Activated CD4-positive, alpha-beta T cell treated with anti-CD3 and anti-CD28 coated beads, Interleukin-2, amount 50 U/mL, for 4 hours (primary cell): ENCODE measurements around the gene MAMDC4.
"Not testable (repeated sequence)": the region's sequence is repeated elsewhere in the genome, so short reads cannot be mapped to it uniquely, and the experiment has no call there.

Experiments used
- DNase-seq, 2 experiments: peaks; one replicate each; pipeline ENCODE4 v3.0.0-alpha.2; 2020

The MAMDC4 gene

GRCh38 chr9:136825295-136826187, 26.6 kb upstream of the MAMDC4 start:
- DNase-seq, result no peak

- no peak for DNase-seq
Measured at GRCh38 chr9:136826188-136826541, 26.0 kb upstream of the MAMDC4 start.

DNA sequence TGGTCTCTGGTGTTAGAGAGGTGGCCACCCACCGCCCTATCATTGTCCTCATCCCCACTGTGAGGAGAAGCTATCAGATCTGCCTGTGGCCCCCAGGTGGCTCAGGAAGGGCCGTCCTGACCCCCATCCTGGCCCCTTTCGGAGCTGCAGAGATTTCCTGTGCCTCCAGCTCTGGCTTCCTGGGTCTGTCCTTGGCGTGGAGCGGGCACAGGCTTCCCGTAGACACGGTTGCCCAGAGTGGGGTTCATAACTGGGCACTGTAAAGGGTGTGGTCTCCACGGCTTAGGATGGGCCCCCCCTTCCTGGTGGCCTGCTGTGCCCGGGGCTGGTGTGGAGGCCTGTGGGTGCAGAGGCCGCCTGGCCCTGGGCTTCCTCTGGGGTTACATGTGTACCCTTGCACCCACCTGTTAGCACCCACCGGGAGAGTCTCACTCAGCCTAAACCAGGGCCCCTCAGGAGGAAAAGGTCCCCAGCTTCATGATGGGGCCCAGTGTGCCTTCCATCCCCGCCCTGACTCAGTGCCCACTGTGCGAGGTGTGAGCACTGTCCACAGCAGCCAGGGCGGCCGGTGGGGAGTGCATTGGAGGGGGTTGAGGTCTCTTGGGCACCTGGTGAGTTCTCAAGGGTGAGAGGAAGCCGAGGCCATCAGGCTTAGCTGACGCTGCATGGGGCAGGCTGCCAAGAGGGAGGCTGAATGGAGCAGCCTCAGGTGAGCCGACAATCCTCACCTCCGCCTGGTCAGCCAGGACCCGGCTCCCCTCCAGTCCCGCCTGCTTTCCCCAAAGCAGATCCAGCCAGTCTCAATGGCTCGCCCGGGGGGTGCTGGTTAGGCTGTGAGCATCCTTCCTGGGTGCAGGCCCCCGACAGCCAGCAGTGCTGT, 25.2 kb upstream of the MAMDC4 start:
- DNase-seq, result no peak

DNA sequence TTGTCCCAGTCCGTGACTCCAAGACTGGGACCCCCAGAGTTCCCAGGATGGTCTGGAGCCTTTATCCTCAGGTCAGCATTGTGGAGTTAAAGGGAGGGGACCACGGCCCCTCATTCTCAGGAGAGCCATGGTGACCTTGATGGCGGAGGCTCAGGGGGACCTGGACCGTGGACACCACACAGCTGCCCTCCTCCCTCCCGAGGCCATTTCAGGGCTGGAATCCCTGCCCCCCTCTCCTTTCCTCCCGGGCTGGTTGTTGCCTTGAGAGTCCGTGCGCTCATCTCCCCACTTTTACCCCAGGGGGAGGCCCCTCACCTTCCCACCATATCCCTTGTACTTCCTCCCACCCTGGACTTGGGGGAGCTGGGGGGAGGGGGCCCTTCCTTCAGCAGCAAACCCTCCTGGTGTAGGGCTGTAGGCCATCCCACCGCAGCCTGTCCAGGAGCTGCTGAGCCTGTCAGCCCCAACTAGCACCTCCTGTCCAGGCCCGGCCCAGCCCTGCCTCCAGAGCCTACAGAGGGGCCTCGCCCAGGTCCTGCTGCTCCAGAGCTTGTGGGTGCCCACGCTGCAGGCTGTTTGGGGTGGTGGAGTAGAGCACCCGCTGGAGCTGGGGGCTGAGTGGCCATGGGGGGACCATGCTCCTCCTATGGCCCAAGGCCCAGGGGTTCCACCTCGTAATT, 24.2 kb upstream of the MAMDC4 start:
- no peak for DNase-seq

DNA sequence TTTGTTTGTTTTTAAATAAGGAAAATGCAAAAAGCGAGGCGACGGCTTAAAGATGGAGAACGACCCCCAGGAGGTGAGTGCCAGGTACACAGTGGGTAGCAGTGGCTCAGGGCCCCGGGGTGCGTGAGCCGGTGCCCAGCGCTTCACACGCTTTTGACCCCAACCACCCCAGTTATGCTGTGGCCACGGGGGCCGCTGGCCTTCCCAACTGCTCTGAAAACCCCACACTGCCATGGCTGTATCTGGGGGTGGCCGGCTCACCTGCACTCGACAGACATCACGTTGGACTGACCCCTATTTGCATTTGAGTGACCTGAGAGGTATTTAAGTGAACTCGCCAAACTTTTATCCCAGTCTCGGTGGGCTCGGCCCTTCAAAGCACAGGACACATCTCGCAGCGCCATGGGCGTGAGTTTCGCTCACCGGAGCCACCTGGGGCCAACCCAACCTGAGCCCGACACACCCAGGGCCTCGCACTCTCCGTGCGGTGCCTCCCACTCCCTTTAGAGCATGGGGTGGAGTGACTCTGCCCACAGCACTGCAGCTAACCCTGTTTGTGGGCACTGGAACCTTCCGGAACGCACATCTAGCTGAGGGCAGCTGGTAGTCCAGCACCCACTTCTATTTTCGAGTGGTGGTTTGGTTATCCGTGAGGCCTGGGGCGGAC, 23.5 kb upstream of the MAMDC4 start:
- DNase-seq, result no peak

DNA sequence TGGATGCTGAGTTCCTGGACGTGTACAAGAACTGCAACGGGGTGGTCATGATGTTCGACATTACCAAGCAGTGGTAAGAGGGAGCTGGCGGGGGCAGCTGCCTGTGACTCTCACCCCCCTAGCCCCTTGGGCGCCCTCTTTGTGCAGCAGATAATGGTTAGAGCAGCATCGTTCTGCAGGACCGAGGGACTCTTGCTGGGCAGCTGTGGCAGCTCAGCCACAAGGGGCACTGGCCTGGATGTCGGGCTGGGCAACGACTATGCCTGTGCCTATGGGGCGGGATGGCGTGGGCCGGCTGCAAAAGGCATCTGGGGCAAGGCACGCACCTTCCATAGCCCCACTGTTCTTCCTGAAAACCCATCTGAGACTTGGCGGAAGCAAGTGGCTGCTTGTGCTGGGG, 22.7 kb upstream of the MAMDC4 start:
- no peak for DNase-seq

GRCh38 chr9:136829981-136830885, 21.9 kb upstream of the MAMDC4 start:
- DNase-seq, result no peak

DNA sequence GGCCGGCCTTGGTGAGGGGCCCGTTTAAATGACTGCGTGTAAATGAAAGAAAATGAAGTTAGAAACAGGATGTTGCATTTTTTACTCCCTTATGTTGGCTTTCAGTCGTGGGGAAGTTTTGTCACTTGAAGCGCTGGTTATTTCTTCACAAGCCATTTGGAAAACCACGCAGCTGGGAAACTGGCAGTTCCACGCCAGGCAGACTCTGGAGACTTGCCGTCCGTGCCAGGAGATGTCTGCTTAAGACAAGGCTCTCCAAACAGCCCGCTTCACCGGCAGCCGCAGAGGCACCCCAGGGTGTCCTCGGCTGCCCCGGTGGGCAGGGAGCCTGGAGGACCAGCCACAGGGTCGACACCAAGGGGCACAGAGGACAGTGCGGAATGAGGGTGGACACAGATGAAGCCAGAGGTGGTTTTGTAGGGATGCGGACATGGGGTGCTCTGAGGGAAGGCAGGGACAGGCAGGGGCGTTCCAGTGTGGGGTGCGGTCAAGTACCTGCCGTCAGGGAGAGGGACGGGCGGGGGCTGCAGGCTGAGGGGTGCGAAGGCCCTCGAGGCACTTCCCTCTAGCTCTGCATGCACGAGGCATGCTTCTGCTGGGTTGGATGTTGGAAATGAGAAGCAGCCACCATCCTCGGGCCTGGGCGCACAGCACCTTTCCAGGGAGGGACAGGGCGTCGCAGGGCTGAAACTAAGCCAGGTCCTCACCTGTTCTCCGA, 21.0 kb upstream of the MAMDC4 start:
- DNase-seq, result no peak

GRCh38 chr9:136831720-136832104, 20.4 kb upstream of the MAMDC4 start:
- no peak for DNase-seq

DNA sequence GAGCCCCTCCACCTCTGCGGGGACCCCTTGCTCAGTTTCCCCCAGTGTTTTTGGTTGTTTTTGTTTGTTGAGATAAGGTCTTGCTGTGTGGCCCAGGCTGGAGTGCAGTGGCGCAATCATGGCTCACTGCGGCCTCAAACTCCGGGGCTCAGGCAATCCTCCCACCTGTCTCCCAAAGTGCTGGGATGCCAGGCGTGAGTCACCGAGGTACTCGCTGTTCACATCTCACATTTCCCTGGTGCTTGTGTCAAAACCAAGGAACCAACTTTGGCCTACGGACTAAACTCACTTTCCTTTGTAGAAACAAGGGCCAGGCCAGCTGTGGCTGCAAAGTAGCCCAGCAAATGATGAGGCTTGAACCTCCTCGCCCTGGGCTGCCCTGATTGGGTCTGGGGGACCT, 19.6 kb upstream of the MAMDC4 start:
- no peak for DNase-seq

DNA sequence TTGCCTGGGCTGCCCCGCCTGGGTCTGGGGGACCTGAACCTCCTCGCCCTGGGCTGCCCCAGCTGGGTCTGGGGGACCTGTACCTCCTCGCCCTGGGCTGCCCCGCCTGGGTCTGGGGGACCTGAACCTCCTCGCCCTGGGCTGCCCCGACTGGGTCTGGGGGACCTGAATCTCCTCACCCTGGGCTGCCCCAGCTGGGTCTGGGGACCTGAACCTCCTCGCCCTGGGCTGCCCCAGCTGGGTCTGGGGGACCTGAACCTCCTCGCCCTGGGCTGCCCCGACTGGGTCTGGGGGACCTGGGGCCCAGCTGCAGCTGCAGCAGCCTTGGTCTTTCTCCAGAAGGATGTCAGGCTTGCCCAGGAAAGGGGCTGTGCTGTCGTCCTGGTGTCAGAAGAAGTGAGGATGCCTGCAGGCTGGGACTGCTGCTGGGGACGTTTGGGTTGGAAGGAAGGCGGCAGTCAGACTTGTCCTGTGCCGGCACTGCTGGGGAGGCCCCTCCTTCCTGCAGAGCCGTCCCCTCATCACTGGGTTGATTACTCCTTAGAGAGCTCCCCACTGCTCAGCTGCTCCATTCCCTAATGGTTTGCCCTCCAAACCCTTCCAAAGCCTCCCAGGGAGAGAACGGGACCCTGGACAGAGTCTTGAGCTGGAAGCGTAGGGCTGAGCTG, 18.6 kb upstream of the MAMDC4 start:
- not testable (repeated sequence) for DNase-seq

DNA sequence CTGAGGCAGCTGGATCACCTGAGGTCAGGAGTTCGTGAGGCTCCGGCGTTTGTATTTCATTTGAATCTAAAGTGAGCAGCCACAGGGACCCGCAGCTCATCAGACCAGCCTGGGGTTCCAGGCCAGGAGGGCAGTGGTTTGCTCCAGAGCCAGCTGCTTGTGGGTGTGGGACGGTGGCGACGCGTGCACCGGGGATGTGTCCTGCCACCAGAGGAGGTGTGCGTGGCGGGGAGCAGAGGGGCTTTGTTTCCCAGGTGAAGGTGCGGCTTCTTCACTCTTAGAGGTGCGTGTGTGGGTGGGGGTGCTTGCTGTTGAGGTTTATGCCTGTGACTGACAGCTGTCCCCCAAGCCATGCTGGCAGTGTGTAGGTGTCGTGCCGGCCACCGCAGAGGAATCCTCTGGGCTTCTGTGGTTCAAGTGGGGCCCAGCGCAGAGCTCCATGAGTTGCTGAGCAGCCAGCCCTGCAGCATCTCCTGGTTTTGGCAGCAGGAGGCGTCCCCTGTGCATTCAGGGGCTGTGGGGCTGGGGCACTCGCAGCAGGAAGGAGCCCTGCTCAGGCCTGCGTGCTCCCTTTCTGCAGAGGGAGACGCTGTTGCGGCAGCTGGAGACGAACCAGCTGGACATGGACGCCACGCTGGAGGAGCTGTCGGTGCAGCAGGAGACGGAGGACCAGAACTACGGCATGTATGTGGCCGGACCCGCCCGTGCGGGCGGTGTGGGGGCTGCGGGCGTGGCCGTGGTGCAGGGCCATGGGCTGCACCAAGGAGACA, 16.8 kb upstream of the MAMDC4 start:
- DNase-seq, result no peak

DNA sequence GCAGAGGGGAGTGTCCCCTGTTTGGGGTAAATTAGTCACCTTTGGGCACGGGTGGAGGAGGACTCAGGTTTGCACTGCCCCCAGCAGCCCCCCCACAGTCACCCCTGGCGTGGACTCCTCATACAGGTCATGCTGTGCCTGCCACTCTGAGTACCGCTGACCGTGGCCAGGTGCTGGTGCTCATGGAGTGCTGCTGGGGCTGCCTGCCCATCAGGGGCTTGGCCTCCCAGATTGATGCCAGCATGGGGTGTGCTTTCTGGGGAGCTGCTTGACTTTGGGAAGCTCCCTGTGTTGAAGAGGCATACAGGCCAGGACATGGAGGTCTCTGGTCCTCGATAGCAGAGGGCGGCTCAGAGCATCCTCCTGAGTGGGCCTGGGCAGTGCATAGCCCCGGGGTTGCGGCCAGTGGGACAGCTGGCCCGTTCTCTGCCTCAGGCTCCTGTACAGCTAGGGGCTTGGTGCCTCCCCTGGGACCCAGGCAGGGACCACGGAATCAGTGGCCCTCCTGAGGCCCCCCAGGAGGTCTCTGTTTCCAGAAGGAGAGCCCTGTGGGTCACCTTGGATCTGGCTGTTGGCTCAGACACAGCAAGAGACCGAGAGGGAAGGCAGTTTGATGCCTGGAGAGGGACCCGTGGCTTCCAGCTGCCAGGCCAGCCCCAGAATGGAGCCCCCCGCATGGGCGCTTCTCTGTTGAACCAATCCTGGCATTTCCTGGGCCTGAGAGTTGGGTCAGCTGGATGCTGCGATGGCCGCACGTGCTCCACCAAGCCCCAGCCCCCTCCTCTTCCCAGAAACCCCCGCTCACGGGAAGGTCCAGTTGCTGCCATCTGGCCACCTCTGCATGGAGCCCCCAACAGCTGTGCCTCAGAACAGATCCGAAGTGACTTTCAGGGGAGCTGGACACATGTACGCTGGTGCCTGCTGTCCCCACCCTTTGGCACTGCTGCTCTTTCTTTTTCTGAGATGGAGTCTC, 15.9 kb upstream of the MAMDC4 start:
- DNase-seq, result no peak

GRCh38 chr9:136837146-136837855, 14.8 kb upstream of the MAMDC4 start:
- DNase-seq, result no peak

- DNase-seq, result not testable (repeated sequence)
Measured at GRCh38 chr9:136837856-136838277, 14.3 kb upstream of the MAMDC4 start.

DNA sequence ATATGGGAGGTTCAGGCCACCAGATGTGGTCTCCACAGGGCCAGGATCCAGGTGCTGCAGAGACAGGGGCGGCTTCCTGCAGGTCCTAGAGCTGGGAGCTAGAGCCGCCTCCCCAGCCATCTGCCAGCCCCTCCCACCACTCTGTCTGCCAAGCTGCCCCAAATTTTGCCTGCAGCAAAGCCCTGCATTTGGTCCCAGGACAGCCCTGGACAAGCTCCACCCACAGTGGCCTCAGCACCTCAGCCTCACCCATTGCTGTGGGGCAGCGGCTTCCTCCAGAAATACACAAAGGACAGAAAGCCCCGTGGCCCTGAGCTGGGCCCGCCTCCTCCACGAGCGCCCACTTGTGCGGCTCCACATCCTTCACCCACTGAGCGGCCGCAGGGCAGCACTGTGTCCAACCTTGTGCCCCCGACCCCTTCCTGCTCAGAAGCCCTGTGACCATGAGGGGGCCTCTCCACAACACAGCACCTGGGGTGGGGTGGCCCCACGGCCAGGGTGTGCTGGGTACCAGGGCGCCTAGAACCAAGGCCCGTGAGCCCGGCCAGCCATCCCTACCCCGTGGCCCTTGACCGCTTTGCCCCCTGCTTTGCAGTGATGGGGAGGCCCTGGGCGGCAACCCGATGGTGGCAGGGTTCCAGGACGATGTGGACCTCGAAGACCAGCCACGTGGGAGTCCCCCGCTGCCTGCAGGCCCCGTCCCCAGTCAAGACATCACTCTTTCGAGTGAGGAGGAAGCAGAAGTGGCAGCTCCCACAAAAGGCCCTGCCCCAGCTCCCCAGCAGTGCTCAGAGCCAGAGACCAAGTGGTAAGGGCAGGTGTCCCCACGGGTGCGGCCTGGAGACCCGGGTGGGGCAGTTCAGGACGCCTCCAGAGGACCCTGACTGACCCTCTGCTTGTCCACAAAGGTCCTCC, 13.6 kb upstream of the MAMDC4 start:
- DNase-seq, result no peak
